Measurements from ENCODE around the gene MSH5. TPM values are rescaled to one million over a fixed set of nuclear protein-coding genes. Genes with fewer than 3 reads are reported as not detected.

The MSH5 gene
- total RNA-seq, 1 donor from 2014 or later, result 75.2 TPM

- intact Hi-C loops (cut with micrococcal nuclease), result loop anchor here (1.0 to 2.0 kb wide), 4 partner anchors 9 to 101 kb away; partner anchors contain the start of gene LY6G5C
These were observed 10.3 kb upstream of the MSH5 start for GRCh38 chr6:31729515-31729978.

GRCh38 chr6:31729979-31730630, 9.7 kb upstream of the MSH5 start:
- intact Hi-C loops (cut with micrococcal nuclease), result loop anchor here (1.0 to 10.0 kb wide), 7 partner anchors 8 to 445 kb away; partner anchors contain the start of genes ABHD16A, AGPAT1, ATP6V1G2 and DDX39B

- intact Hi-C loops (cut with micrococcal nuclease), result loop anchor here (1.0 to 10.0 kb wide), 3 partner anchors 27 to 444 kb away; partner anchors contain the start of genes ABHD16A, AGPAT1, ATP6V1G2 and DDX39B
These were observed 9.1 kb upstream of the MSH5 start for GRCh38 chr6:31730631-31731086.

GRCh38 chr6:31732029-31732428, 7.8 kb upstream of the MSH5 start:
- intact Hi-C loops (cut with micrococcal nuclease), result loop anchor here (10.0 kb wide), 2 partner anchors 187 to 443 kb away; partner anchors contain the start of genes AGPAT1, ATP6V1G2, DDX39B and NFKBIL1

GRCh38 chr6:31733734-31734133, 6.1 kb upstream of the MSH5 start:
- intact Hi-C loops (cut with micrococcal nuclease), result loop anchor here (10.0 kb wide), 2 partner anchors 189 to 441 kb away; partner anchors contain the start of genes AGPAT1, ATP6V1G2, DDX39B and NFKBIL1

- intact Hi-C loops (cut with micrococcal nuclease), result loop anchor here (10.0 kb wide), 2 partner anchors 190 to 440 kb away; partner anchors contain the start of genes AGPAT1, ATP6V1G2, DDX39B and NFKBIL1
These were observed 5.5 kb upstream of the MSH5 start for GRCh38 chr6:31734247-31734820.

GRCh38 chr6:31734821-31735406, 4.9 kb upstream of the MSH5 start:
- intact Hi-C loops (cut with micrococcal nuclease), result loop anchor here (5.0 to 10.0 kb wide), 4 partner anchors 83 to 1237 kb away; partner anchors contain the start of genes AGPAT1, ATP6V1G2, BAG6 and DDX39B

- intact Hi-C loops (cut with micrococcal nuclease), result loop anchor here (2.0 to 10.0 kb wide), 5 partner anchors 84 to 1236 kb away; partner anchors contain the start of genes AGPAT1, ATF6B, ATP6V1G2 and BAG6
These were observed 3.6 kb upstream of the MSH5 start, which contains the start of gene CLIC1 for GRCh38 chr6:31736021-31736767. CLIC1 (minus strand) TSS chr6:31736530; CDS start chr6:31736300, 230 bp downstream.

- intact Hi-C loops (cut with micrococcal nuclease), result loop anchor here (2.0 to 10.0 kb wide), 5 partner anchors 85 to 1235 kb away; partner anchors contain the start of genes AGPAT1, ATF6B, ATP6V1G2 and BAG6
These were observed 3.0 kb upstream of the MSH5 start for GRCh38 chr6:31736768-31737314.

- intact Hi-C loops (cut with micrococcal nuclease), result loop anchor here (2.0 to 10.0 kb wide), 5 partner anchors 85 to 1235 kb away; partner anchors contain the start of genes AGPAT1, ATF6B, ATP6V1G2 and BAG6
These were observed 2.4 kb upstream of the MSH5 start for GRCh38 chr6:31737315-31737990.

- intact Hi-C loops (cut with micrococcal nuclease), result loop anchor here (1.0 to 10.0 kb wide), 9 partner anchors 9 to 1234 kb away; partner anchors contain the start of genes AGPAT1, ATF6B, ATP6V1G2 and BAG6
These were observed 1.5 kb upstream of the MSH5 start for GRCh38 chr6:31737991-31738979.

GRCh38 chr6:31740397-31741223, 805 bp downstream of the MSH5 start:
- intact Hi-C loops (cut with micrococcal nuclease), result no loop called here

- intact Hi-C loops (cut with micrococcal nuclease), result no loop called here
These were observed 2.0 kb downstream of the MSH5 start for GRCh38 chr6:31741815-31742214.

- intact Hi-C loops (cut with micrococcal nuclease), result no loop called here
These were observed 3.1 kb downstream of the MSH5 start for GRCh38 chr6:31742894-31743293.

- intact Hi-C loops (cut with micrococcal nuclease), result no loop called here
These were observed 4.6 kb downstream of the MSH5 start for GRCh38 chr6:31744422-31744821.

- intact Hi-C loops (cut with micrococcal nuclease), result no loop called here
These were observed 9.7 kb downstream of the MSH5 start for GRCh38 chr6:31749301-31750036.

All from T-helper 2 cell treated with Interferon-gamma antibody and Interleukin-4, amounts not matched to agents 100 ng/mL and 5 ng/mL, for 36 hours (primary cell).